NCI-H2081 treated with DMSO at 0.1 percent for 48 hours (cell line): Measurements from ENCODE around the gene FSTL5.
A peak's percentile ranks its signal among the peaks of the same experiment; 100 is the strongest.
"Not testable (repeated sequence)": the region's sequence is repeated elsewhere in the genome, so short reads cannot be mapped to it uniquely, and the experiment has no call there.

Source experiments
- DNase-seq: peaks from one replicate; lab custom pipeline; 2025; lab: John Stamatoyannopoulos, UW

The FSTL5 gene

GRCh38 chr4:161829591-161829990 is 334.2 kb downstream of the FSTL5 start:
- DNase-seq: peak; percentile 60

GRCh38 chr4:161828061-161828460 is 335.7 kb downstream of the FSTL5 start:
- no peak for DNase-seq

GRCh38 chr4:161827013-161827412 is 336.8 kb downstream of the FSTL5 start:
- no peak for DNase-seq

- no peak for DNase-seq
Observed at GRCh38 chr4:161823450-161823849, 340.4 kb downstream of the FSTL5 start.

GRCh38 chr4:161822174-161822573 is 341.6 kb downstream of the FSTL5 start:
- no peak for DNase-seq

GRCh38 chr4:161817914-161818313 is 345.9 kb downstream of the FSTL5 start:
- no peak for DNase-seq

- no peak for DNase-seq
Observed at GRCh38 chr4:161816958-161817357, 346.8 kb downstream of the FSTL5 start.

GRCh38 chr4:161815841-161816240 is 348.0 kb downstream of the FSTL5 start:
- DNase-seq: no peak

- no peak for DNase-seq
Observed at GRCh38 chr4:161813889-161814288, 349.9 kb downstream of the FSTL5 start.

GRCh38 chr4:161813389-161813788 is 350.4 kb downstream of the FSTL5 start:
- DNase-seq: no peak

GRCh38 chr4:161803171-161803570 is 360.6 kb downstream of the FSTL5 start:
- DNase-seq: no peak

GRCh38 chr4:161799710-161800109 is 364.1 kb downstream of the FSTL5 start:
- DNase-seq: peak; percentile 48

- no peak for DNase-seq
Observed at GRCh38 chr4:161792991-161793390, 370.8 kb downstream of the FSTL5 start.

GRCh38 chr4:161791796-161792556 is 371.8 kb downstream of the FSTL5 start:
- no peak for DNase-seq

- DNase-seq: no peak
Observed at GRCh38 chr4:161767116-161767515, 396.7 kb downstream of the FSTL5 start.

GRCh38 chr4:161762796-161763195 is 401.0 kb downstream of the FSTL5 start:
- DNase-seq: no peak

- DNase-seq: no peak
Observed at GRCh38 chr4:161760008-161760407, 403.8 kb downstream of the FSTL5 start.

GRCh38 chr4:161758412-161758811 is 405.4 kb downstream of the FSTL5 start:
- not testable (repeated sequence) for DNase-seq

GRCh38 chr4:161728929-161729328 is 434.9 kb downstream of the FSTL5 start:
- no peak for DNase-seq

GRCh38 chr4:161721947-161722346 is 441.9 kb downstream of the FSTL5 start:
- no peak for DNase-seq

- DNase-seq: no peak
Observed at GRCh38 chr4:161717084-161717483, 446.7 kb downstream of the FSTL5 start.

- DNase-seq: no peak
Observed at GRCh38 chr4:161714931-161715330, 448.9 kb downstream of the FSTL5 start.

GRCh38 chr4:161714022-161714751 is 449.6 kb downstream of the FSTL5 start:
- no peak for DNase-seq
